Adrenal gland (tissue), 12 donors: ENCODE data around the gene EFNA1. TPM values are rescaled to one million over a fixed set of nuclear protein-coding genes. Genes with fewer than 3 reads are reported as not detected.
A peak's percentile ranks its signal among the peaks of the same experiment; 100 is the strongest.
"Not testable (repeated sequence)": the region's sequence is repeated elsewhere in the genome, so short reads cannot be mapped to it uniquely, and the experiment has no call there.

Experiments used
- DNase-seq, 7 donors: peaks; one replicate each; pipeline ENCODE4 v3.0.0-alpha.2; 2019 to 2020
- H3K27ac ChIP-seq, 5 donors: fragments of 200-600 bp; sonication (generic) in 4 of 5; 1 replicate in 3 of 5; 2 replicates in 2 of 5; pipeline versions ENCODE4 v1.5.1 to v1.8.0; 2016 to 2020; ENCODE audit warnings: mild to moderate bottlenecking in 1 of 5
- H3K27me3 ChIP-seq: fragments of 200-600 bp; 2 replicates; pipeline ENCODE4 v1.8.0; 2021
- H3K36me3 ChIP-seq, 2 donors: fragments of 200-600 bp; replicated peaks in 1 of 2; 1 replicate in 1 of 2; 2 replicates in 1 of 2; pipeline versions ENCODE4 v1.5.1 to v1.8.0; 2018 to 2022
- H3K4me1 ChIP-seq, 2 donors: fragments of 200-600 bp; replicated peaks in 1 of 2; 1 replicate in 1 of 2; 2 replicates in 1 of 2; pipeline versions ENCODE4 v1.5.1 to v1.8.0; 2018 to 2021
- H3K4me3 ChIP-seq, 4 donors: fragments of 200-600 bp; sonication (generic) in 3 of 4; one replicate each; pipeline ENCODE4 v1.5.1; 2016 to 2018
- H3K9me3 ChIP-seq, 3 donors: fragments of 200-600 bp; sonication (generic) in 1 of 3; replicated peaks in 1 of 3; 1 replicate in 2 of 3; 2 replicates in 1 of 3; pipeline versions ENCODE4 v1.5.1 to v1.8.0; 2016 to 2021
- CTCF ChIP-seq, 6 experiments: fragments of 450-650 bp in 4 of 6; fragments of 200-600 bp in 2 of 6; sonication (generic) in 1 of 6; IDR thresholded peaks; 1 replicate in 5 of 6; 2 replicates in 1 of 6; pipeline versions ENCODE4 v1.5.1 to v1.8.0; 2016 to 2021; ENCODE audit warnings: antibody characterized with exemption in 6 of 6, mild to moderate bottlenecking in 2 of 6, moderate library complexity in 1 of 6
- POLR2A ChIP-seq, 2 donors: fragments of 450-650 bp; IDR thresholded peaks; one replicate each; pipeline ENCODE4 v1.6.1; 2017; ENCODE audit warnings: antibody characterized with exemption in 2 of 2, mild to moderate bottlenecking in 2 of 2, moderate library complexity in 1 of 2
- WGBS, 4 donors: extraction: QIAGEN DNeasy Blood & Tissue Kit in 2 of 4; methylation state at CpG; one replicate each; pipeline versions ENCODE4 v1.1.5 to v1.1.7; 2013 to 2017; 5-methylcytosine and 5-hydroxymethylcytosine counted together
- intact Hi-C, 2 donors: fragments of 100-400 bp; cut with DNase I; formaldehyde crosslinking; loops; one replicate each; pipeline versions ENCODE4 v1.14.1 to v1.15.0; 2022 to 2023
- polyA plus RNA-seq, 3 donors: library from polyadenylated mRNA; stranded (reverse); fragments of 200-250 nt in 2 of 3; fragments of 350-450 nt in 1 of 3; fragmentation: Illumina TruSeq in 1 of 3; extraction: RNeasy Lipid Tissue Mini Kit (QIAGEN cat#74804) in 1 of 3; gene quantifications; one replicate each; pipeline ENCODE4 v1.2.3, GENCODE V29; 2013 to 2014
- total RNA-seq, 9 donors: library from RNA; depleted of rRNA in 4 of 9; stranded (reverse); fragments of >200 nt in 4 of 9; fragments of 120-200 nt in 1 of 9; fragmentation: NEBNext Ultra II Directional in 1 of 9; extraction: Animal tissue kit (Norgen Biotek cat#: 25700) in 1 of 9; gene quantifications; one replicate each; pipeline versions ENCODE4 v1.1.0 to v1.2.4, GENCODE V29; 2013 to 2023
- donor health status: healthy with polysubstance abuse.
- donor health status: Bipolar disorder and iron deficiency.
- donor health status: DM: yes; HTN: yes; CAD: no.
- donor health status: DM: no; HTN: no; CAD: no.
- donor health status: DM: no; HTN: no; CAD: no.
- donor health status: DM: yes; HTN: yes; CAD: no.

Gene EFNA1
- total and polyA plus RNA-seq, 12 donors = 6.6 to 49.7 (median 28.9) TPM

DNA sequence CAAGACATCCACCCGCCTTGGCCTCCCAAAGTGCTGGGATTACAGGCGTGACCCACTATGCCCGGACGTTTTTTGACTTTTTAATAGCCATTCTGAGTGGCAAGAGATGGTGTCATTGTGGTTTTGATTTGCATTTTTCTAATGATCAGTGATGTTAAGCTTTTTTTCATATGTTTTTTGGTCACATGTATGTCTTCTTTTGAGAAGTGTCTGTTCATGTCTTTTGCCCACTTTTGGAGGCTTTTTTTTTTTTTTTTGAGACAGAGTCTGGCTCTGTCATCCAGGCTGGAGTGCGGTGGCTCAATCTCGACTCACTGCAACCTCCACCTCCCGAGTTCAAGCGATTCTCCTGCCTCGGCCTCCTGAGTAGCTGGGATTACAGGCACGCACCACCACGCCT is 36.9 kb downstream of the EFNA1 start:
- WGBS, 4 donors = 86 to 93% (median 90%) methylated on average over 11 of the region's 11 CpGs
- H3K27ac ChIP-seq, H3K27me3 ChIP-seq, H3K4me3 ChIP-seq, H3K9me3 ChIP-seq, H3K36me3 ChIP-seq, intact Hi-C loops: not testable (repeated sequence)
- peak in 1 of 7 donors; percentile 5 for DNase-seq
- peaks cover 0 to 15% of the 10 kb centered on the region in 2 donors for H3K4me1 ChIP-seq

DNA sequence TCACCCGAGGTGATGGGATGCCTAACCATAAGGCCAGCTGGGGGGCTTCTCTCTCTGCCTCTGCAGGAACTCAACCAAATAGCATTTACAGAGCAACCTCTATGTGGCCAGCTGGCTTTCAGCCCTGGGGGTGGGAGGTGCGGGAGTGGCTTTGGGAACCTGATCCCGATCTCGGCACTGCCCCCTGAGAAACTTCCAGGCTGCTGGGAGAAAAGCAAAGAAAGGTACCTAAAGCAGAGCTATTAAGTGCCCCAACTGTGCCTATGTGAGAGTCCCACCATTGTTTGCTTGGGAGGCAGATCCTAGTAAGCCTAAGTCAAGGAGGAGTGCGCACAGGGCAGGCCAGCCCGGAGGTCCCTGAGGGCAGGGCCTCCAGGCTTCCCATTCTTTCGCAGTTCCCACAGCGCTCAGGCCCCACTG is 38.4 kb downstream of the EFNA1 start:
- Histone ChIP-seq H3K4me3 (no peak overlapping the region), H3K27ac (peak overlapping the region in 1 of 5 donors; percentile 73), H3K4me1 (peaks cover 0 to 15% of the 10 kb centered on the region in 2 donors), H3K36me3 (peaks cover 0 to 22% of the 10 kb centered on the region in 2 donors), H3K9me3 (no peaks in the 10 kb centered on the region), H3K27me3 (no peaks in the 10 kb centered on the region)
- intact Hi-C loops = loop anchor here (2.0 kb wide), 1 partner anchor 73 kb away; no protein-coding TSS in a partner anchor
- TF ChIP-seq POLR2A (IDR thresholded peaks at IDR 0.05) (no peak), CTCF (IDR thresholded peaks at IDR 0.05) (no peak)
- peak in 1 of 7 donors; percentile 39 for DNase-seq
- 53 to 75% (median 65%) methylated on average over 4 to 8 of the region's 8 CpGs for WGBS, 4 donors

DNA sequence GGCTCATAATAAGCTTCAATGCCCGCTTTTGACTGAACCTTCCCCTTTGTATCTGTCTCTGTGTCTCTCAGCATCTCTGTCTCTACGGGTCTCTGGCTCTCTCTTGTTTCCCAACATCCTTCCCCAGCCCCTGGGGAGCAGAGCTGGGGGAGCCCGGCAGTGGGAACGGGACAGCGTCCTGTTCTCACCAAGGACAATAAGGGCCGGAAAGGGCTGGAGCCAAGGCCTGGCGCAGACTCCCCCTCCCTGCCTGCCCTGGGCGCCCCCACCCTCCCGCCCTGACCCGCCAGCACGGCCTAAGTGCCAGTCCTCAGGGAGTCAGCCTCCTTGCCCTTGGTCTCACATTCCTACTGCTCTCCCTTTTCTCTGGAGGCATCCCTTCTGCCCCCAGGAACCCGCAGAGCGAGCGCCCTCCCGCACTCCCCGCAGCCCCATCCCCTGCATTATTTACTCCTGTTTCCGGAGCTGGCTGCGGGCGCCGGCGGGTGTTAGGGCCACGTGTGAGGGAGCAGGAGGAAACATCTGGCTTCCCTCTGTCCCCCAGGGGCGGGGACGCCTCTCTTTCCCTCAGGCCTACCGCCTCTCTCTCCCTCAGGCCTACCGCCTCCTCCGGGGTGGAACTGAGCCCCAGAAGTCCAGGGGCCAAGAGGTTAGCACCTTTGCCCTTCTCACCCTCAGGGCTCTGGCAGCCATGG is 38.9 kb downstream of the EFNA1 start:
- Histone ChIP-seq H3K36me3 (peaks cover 0 to 22% of the 10 kb centered on the region in 2 donors), H3K27me3 (no peaks in the 10 kb centered on the region), H3K4me1 (peaks cover 0 to 18% of the 10 kb centered on the region in 2 donors), H3K9me3 (no peaks in the 10 kb centered on the region), H3K27ac (peak overlapping the region in 1 of 5 donors; percentile 73), H3K4me3 (no peak overlapping the region)
- intact Hi-C loops = loop anchor here (2.0 kb wide), 1 partner anchor 74 kb away; no protein-coding TSS in a partner anchor
- peak; percentile 30 to 74 (median 45) for DNase-seq
- 22 to 36% (median 26%) methylated on average over 18 to 27 of the region's 27 CpGs for WGBS, 4 donors
- TF ChIP-seq POLR2A (IDR thresholded peaks at IDR 0.05) = no peak
- TF ChIP-seq CTCF (IDR thresholded peaks at IDR 0.05) = no peak

DNA sequence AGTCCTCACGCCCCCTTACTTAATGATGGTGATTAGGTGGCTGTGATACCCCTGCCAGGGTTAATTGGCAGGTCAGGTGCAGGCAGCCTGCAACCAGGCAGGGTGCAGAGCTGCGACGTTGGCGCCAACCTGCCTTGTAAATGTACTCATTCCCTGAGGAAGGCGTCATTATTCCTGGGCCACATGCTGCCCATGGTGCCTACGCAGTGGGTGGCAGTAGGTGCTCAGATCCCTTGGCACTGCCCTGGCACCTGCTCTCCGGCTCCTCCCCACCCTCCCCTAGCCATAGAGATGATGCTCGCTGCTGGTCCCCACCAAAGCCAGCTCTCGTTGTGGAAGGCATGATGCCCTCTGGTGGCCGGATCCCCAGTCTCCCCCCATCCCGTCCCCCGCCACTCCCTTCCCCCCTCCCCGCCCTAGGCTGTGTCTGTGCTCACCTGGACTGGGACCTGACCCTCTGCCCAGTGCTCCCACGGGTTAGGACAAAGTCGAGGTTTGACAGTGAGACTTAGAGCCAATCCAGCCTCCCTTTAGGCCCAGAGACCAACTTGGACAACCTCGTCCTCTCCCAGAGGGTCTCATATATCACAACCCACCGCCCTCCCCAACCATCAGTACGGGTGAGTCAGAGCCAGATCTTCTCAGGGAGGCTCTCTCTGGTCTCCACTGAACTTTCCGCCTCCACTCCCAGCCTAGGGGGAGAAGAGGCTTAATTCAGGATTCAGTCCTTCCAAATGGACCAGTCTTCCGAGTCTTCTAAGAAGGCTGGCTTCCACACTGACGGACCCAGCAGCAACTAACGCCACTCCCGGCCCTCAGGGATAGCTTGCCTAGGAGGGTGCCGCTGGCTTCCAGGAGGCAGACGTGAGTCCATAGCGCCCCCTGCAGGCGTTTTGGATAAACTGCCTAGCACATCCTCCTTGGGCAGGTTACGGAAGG is 39.8 kb downstream of the EFNA1 start:
- Histone ChIP-seq H3K4me3 (no peak overlapping the region), H3K27me3 (no peaks in the 10 kb centered on the region), H3K4me1 (peaks cover 4 to 26% of the 10 kb centered on the region in 2 donors), H3K36me3 (peaks cover 0 to 22% of the 10 kb centered on the region in 2 donors), H3K27ac (peak overlapping the region in 1 of 5 donors; percentile 48), H3K9me3 (no peaks in the 10 kb centered on the region)
- WGBS, 4 donors = 4 to 12% (median 8%) methylated on average over 5 to 28 of the region's 28 CpGs
- peak; percentile 83 to 97 (median 92) for TF ChIP-seq CTCF (IDR thresholded peaks at IDR 0.05)
- no peak for TF ChIP-seq POLR2A (IDR thresholded peaks at IDR 0.05)
- DNase-seq = peak; percentile 85 to 94 (median 91)
- intact Hi-C loops = loop anchor here (2.0 kb wide), 1 partner anchor 75 kb away; no protein-coding TSS in a partner anchor

GRCh38 chr1:155168105-155168445 is 40.4 kb downstream of the EFNA1 start:
- 25 to 38% (median 31%) methylated on average over 4 of the region's 4 CpGs for WGBS, 4 donors
- intact Hi-C loops, H3K27ac ChIP-seq, H3K9me3 ChIP-seq, H3K27me3 ChIP-seq, H3K4me3 ChIP-seq, DNase-seq: not testable (repeated sequence)
- H3K4me1 ChIP-seq = peaks cover 7 to 27% of the 10 kb centered on the region in 2 donors
- H3K36me3 ChIP-seq = peaks cover 0 to 22% of the 10 kb centered on the region in 2 donors
